HG02943 (cell line): ENCODE measurements around the gene LRG1.
"Not testable (repeated sequence)": the region's sequence is repeated elsewhere in the genome, so short reads cannot be mapped to it uniquely, and the experiment has no call there.

Experiments used
- ATAC-seq: cut with Tn5 transposase; IDR thresholded peaks from one replicate; pipeline ENCODE4 v1.9.1; 2021; ENCODE audit warnings: mild to moderate bottlenecking, low read depth, moderate library complexity; ENCODE audit not compliant: unreplicated experiment

The LRG1 gene

GRCh38 chr19:4531562-4532165, 8.2 kb downstream of the LRG1 start:
- no peak for ATAC-seq

- ATAC-seq: no peak
Measured at GRCh38 chr19:4529924-4530522, 9.8 kb downstream of the LRG1 start.

- ATAC-seq: no peak
Measured at GRCh38 chr19:4528843-4529242, 11.0 kb downstream of the LRG1 start.

GRCh38 chr19:4527377-4527776, 12.5 kb downstream of the LRG1 start:
- not testable (repeated sequence) for ATAC-seq

- ATAC-seq: no peak
Measured at GRCh38 chr19:4525563-4526002, 14.3 kb downstream of the LRG1 start.

- no peak for ATAC-seq
Measured at GRCh38 chr19:4524808-4525562, 14.9 kb downstream of the LRG1 start.

- no peak for ATAC-seq
Measured at GRCh38 chr19:4523306-4524110, 16.3 kb downstream of the LRG1 start.

- ATAC-seq: no peak
Measured at GRCh38 chr19:4522291-4523002, 17.4 kb downstream of the LRG1 start.

- ATAC-seq: no peak
Measured at GRCh38 chr19:4521888-4522242, 18.0 kb downstream of the LRG1 start.

GRCh38 chr19:4521170-4521887, 18.5 kb downstream of the LRG1 start:
- no peak for ATAC-seq

GRCh38 chr19:4519521-4520277, 20.1 kb downstream of the LRG1 start:
- no peak for ATAC-seq

GRCh38 chr19:4519172-4519496, 20.7 kb downstream of the LRG1 start:
- ATAC-seq: no peak

GRCh38 chr19:4518345-4519171, 21.3 kb downstream of the LRG1 start, which contains the start of gene PLIN4:
PLIN4 (minus strand) TSS chr19:4518486; CDS start chr19:4518272, 214 bp downstream.
- ATAC-seq: no peak

GRCh38 chr19:4517451-4518057, 22.3 kb downstream of the LRG1 start:
- ATAC-seq: no peak

GRCh38 chr19:4516939-4517300, 22.9 kb downstream of the LRG1 start:
- no peak for ATAC-seq

GRCh38 chr19:4516199-4516938, 23.5 kb downstream of the LRG1 start:
- ATAC-seq: no peak

- no peak for ATAC-seq
Measured at GRCh38 chr19:4515732-4516131, 24.1 kb downstream of the LRG1 start.
